Neural crest cell (in vitro differentiated cells): ENCODE data around the gene RPS15. TPM values are rescaled to one million over a fixed set of nuclear protein-coding genes. Genes with fewer than 3 reads are reported as not detected.
"Not testable (repeated sequence)": the region's sequence is repeated elsewhere in the genome, so short reads cannot be mapped to it uniquely, and the experiment has no call there.

ENCODE experiments used
- DNase-seq: peaks from one replicate; pipeline ENCODE4 v3.0.0; 2021; ENCODE audit warnings: low read depth, mixed read lengths, low spot score
- H3K27ac Mint-ChIP-seq: one replicate; pipeline ENCODE4 v1.8.0; 2021; ENCODE audit warnings: mild to moderate bottlenecking, mixed read lengths; ENCODE audit not compliant: unreplicated experiment
- H3K27me3 Mint-ChIP-seq: 2 replicates; pipeline ENCODE4 v1.8.0; 2021; ENCODE audit warnings: low read depth, mild to moderate bottlenecking, mixed read lengths
- H3K36me3 Mint-ChIP-seq: 2 replicates; pipeline ENCODE4 v1.8.0; 2021; ENCODE audit warnings: low read depth, mild to moderate bottlenecking, mixed read lengths
- H3K4me1 Mint-ChIP-seq: 2 replicates; pipeline ENCODE4 v1.8.0; 2021; ENCODE audit warnings: mixed read lengths
- H3K4me3 Mint-ChIP-seq: one replicate; pipeline ENCODE4 v1.8.0; 2021; ENCODE audit warnings: mild to moderate bottlenecking, mixed read lengths
- H3K9me3 Mint-ChIP-seq: 2 replicates; pipeline ENCODE4 v1.8.0; 2021; ENCODE audit warnings: mixed read lengths
- total RNA-seq: library from RNA; stranded (reverse); gene quantifications from 2 replicates; pipeline ENCODE4 v1.2.1, GENCODE V29; 2021
- TF ChIP-seq, protein P1 (sequence below): fragments of 200-600 bp; sonication (generic); conservative IDR thresholded peaks from 2 replicates; pipeline ENCODE4 v1.5.0; 2021; ENCODE audit warnings: antibody characterized with exemption, mild to moderate bottlenecking

RPS15 gene
- total RNA-seq, 1 donor from 2014 or later = 1,580 TPM

DNA sequence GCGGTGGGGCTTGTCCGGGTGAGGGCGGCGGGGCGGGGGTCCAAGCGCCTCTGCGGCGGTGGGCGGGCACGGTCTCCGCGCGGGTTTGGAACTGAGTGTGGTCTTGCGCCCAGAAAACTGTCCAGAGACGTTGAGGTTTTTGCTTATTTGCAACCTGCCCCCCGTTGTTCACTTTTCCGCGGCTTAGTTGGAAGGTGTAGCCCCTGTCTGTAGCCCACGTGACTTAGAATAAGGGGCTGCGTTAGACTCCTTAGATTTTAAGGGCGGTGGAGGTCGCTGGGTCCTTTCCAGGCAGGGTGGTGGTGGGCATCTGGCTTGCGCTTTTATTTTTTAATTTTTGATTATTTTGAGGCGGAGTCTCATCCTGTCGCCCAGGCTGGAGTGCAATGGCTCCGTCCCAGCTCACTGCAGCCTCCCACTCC lies 748 bp downstream of the RPS15 start:
- H3K36me3 Mint-ChIP-seq = peaks cover 29% of the 10 kb centered on the region
- H3K9me3 Mint-ChIP-seq = no peaks in the 10 kb centered on the region
- H3K4me1 Mint-ChIP-seq = peaks cover 22% of the 10 kb centered on the region
- peak overlapping the region; percentile 98 for H3K27ac Mint-ChIP-seq
- peak overlapping the region; percentile 98 for H3K4me3 Mint-ChIP-seq
- H3K27me3 Mint-ChIP-seq = peaks cover 12% of the 10 kb centered on the region
- DNase-seq = no peak
- TF ChIP-seq, protein P1, sequence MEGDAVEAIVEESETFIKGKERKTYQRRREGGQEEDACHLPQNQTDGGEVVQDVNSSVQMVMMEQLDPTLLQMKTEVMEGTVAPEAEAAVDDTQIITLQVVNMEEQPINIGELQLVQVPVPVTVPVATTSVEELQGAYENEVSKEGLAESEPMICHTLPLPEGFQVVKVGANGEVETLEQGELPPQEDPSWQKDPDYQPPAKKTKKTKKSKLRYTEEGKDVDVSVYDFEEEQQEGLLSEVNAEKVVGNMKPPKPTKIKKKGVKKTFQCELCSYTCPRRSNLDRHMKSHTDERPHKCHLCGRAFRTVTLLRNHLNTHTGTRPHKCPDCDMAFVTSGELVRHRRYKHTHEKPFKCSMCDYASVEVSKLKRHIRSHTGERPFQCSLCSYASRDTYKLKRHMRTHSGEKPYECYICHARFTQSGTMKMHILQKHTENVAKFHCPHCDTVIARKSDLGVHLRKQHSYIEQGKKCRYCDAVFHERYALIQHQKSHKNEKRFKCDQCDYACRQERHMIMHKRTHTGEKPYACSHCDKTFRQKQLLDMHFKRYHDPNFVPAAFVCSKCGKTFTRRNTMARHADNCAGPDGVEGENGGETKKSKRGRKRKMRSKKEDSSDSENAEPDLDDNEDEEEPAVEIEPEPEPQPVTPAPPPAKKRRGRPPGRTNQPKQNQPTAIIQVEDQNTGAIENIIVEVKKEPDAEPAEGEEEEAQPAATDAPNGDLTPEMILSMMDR = no peak

DNA sequence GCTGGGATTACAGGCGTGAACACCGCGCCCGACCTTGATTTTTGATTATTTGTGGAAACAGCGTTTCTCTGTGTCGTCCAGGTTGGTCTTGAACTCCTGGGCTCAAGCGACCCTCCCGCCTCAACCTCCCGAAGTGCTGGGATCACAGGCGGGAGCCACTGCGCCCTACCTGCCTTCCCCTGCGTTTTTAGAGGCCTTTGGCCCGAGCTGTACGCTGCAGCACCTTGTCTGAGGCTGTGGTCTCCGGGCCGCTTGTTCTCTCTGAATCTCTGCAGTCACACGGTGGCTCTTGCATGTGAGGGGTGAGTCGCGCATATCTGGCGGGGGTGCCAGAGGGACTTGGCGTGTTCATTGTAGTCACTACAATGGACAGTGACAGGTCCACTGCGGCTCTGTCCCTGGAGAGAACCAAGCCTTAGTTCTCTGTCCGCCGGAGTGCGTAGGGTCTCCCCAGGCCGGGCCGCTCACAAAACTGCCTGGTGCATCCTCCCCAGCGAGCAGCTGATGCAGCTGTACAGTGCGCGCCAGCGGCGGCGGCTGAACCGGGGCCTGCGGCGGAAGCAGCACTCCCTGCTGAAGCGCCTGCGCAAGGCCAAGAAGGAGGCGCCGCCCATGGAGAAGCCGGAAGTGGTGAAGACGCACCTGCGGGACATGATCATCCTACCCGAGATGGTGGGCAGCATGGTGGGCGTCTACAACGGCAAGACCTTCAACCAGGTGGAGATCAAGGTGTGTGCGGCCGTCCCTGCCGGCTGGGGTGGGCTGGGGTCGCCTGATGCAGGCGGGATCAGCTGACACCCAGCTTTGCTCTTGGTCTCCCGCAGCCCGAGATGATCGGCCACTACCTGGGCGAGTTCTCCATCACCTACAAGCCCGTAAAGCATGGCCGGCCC lies 1.6 kb downstream of the RPS15 start:
- H3K27ac Mint-ChIP-seq = peak overlapping the region; percentile 90
- H3K36me3 Mint-ChIP-seq = peaks cover 29% of the 10 kb centered on the region
- DNase-seq, H3K9me3 Mint-ChIP-seq: not testable (repeated sequence)
- peaks cover 22% of the 10 kb centered on the region for H3K4me1 Mint-ChIP-seq
- H3K27me3 Mint-ChIP-seq = peaks cover 18% of the 10 kb centered on the region
- H3K4me3 Mint-ChIP-seq = peak overlapping the region; percentile 98

DNA sequence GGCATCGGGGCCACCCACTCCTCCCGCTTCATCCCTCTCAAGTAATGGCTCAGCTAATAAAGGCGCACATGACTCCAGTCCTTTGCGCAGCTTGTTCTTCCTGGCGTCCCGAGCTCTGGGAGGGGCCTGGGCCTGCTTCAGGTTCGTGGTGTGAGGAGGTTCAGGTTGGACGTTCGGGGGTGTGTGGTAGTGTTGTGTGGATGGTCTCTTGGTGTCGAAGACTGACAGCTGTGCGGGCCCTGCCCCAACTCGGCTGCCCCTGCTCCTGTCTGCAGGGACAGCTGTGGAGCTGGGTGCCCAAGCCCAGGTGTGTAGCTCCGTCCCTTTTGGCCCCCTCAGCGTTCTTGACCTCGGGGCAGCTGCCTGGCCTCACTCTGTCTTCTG lies 2.2 kb downstream of the RPS15 start:
- TF ChIP-seq, protein P1 = no peak
- Mint-ChIP-seq H3K9me3 (no peaks in the 10 kb centered on the region), H3K36me3 (peaks cover 27% of the 10 kb centered on the region), H3K4me1 (peaks cover 19% of the 10 kb centered on the region), H3K4me3 (peak overlapping the region; percentile 86), H3K27ac (no peak overlapping the region), H3K27me3 (peaks cover 20% of the 10 kb centered on the region)
- DNase-seq = no peak

DNA sequence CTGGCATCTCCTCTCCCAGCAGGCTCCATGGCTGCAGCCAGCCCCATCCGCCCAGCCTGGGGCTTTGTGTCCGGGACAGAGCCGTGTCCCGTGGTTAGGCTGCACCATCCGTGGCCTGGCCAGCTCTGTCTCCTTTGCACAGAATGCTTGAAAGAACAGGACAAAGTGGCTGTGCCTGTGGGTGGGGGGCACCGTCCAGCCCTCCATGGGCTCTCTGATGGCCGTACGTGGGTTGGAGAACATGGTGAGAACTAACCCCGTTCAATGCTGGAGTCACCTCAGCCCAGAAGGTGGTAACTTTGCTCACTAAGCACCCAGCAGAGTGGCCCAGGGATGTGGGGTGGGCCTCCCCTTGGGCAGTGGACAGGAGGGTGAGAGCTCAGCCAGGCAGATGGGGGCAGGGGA lies 2.8 kb downstream of the RPS15 start:
- no peak for DNase-seq
- Mint-ChIP-seq H3K4me1 (peaks cover 18% of the 10 kb centered on the region), H3K4me3 (peak overlapping the region; percentile 86), H3K9me3 (no peaks in the 10 kb centered on the region), H3K27ac (no peak overlapping the region), H3K36me3 (peaks cover 26% of the 10 kb centered on the region), H3K27me3 (peaks cover 21% of the 10 kb centered on the region)
- TF ChIP-seq, protein P1 = no peak

GRCh38 chr19:1441677-1442438 lies 3.7 kb downstream of the RPS15 start:
- peaks cover 18% of the 10 kb centered on the region for H3K4me1 Mint-ChIP-seq
- no peak overlapping the region for H3K27ac Mint-ChIP-seq

More at GRCh38 chr19:1441677-1442438, 3.7 kb downstream of the RPS15 start:
- Mint-ChIP-seq H3K4me3 (peak overlapping the region; percentile 86), H3K36me3 (peaks cover 26% of the 10 kb centered on the region), H3K9me3 (no peaks in the 10 kb centered on the region), H3K27me3 (peaks cover 24% of the 10 kb centered on the region)
- TF ChIP-seq, protein P1 = no peak
- no peak for DNase-seq
